Cardiac muscle cell (in vitro differentiated cells and primary cell): ENCODE results near the gene LRRC4C. TPM values are rescaled to one million over a fixed set of nuclear protein-coding genes. Genes with fewer than 3 reads are reported as not detected.

ENCODE experiments used
- DNase-seq, 2 donors: peaks; one replicate each; pipeline versions ENCODE4 v3.0.0 to v3.0.0-alpha.2; 2010 to 2017; ENCODE audit warnings: low read depth in 1 of 2, low spot score in 1 of 2
- H3K27ac ChIP-seq: fragments of 200-600 bp; sonication (generic); 2 replicates; pipeline ENCODE4 v1.5.1; 2016
- H3K27me3 ChIP-seq: fragments of 200-600 bp; sonication (generic); 2 replicates; pipeline ENCODE4 v1.6.0; 2016; ENCODE audit warnings: control low read depth
- H3K36me3 ChIP-seq: fragments of 200-600 bp; sonication (generic); 2 replicates; pipeline ENCODE4 v1.5.1; 2016; ENCODE audit warnings: control low read depth
- H3K4me1 ChIP-seq: fragments of 200-600 bp; sonication (generic); 2 replicates; pipeline ENCODE4 v1.8.1; 2017; ENCODE audit warnings: low read depth, mild to moderate bottlenecking, mixed run types
- H3K4me3 ChIP-seq: fragments of 200-600 bp; sonication (generic); 2 replicates; pipeline ENCODE4 v1.5.1; 2016; ENCODE audit warnings: mild to moderate bottlenecking
- H3K9me3 ChIP-seq: fragments of 200-600 bp; sonication (generic); 2 replicates; pipeline ENCODE4 v1.5.1; 2017; ENCODE audit warnings: low read depth, mild to moderate bottlenecking, control low read depth
- CTCF ChIP-seq: IDR thresholded peaks from 2 replicates; pipeline ENCODE4 v1.5.1; 2012; ENCODE audit warnings: low read depth, mild to moderate bottlenecking, low read length
- polyA plus RNA-seq: library from polyadenylated mRNA; unstranded; fragments of >200 nt; fragmentation: Nextera tagmentation; extraction: Ambion mirVana; gene quantifications from 2 replicates; pipeline ENCODE4 v1.2.1, GENCODE V29; 2016
- total RNA-seq: library from RNA; depleted of rRNA; stranded (reverse); fragments of >200 nt; gene quantifications from 2 replicates; pipeline ENCODE4 v1.2.3, GENCODE V29; 2016

The LRRC4C gene
- total and polyA plus RNA-seq, 2 experiments from 2014 or later: 0.66 to 0.77 TPM

GRCh38 chr11:41382927-41383326 lies 76.5 kb downstream of the LRRC4C start:
- TF ChIP-seq CTCF: no peak
- Histone ChIP-seq H3K9me3 (no peaks in the 10 kb centered on the region), H3K4me1 (no peaks in the 10 kb centered on the region), H3K4me3 (no peak overlapping the region), H3K36me3 (no peaks in the 10 kb centered on the region), H3K27me3 (no peaks in the 10 kb centered on the region), H3K27ac (no peak overlapping the region)
- DNase-seq: no peak

- Histone ChIP-seq H3K4me3 (no peak overlapping the region), H3K36me3 (no peaks in the 10 kb centered on the region), H3K9me3 (no peaks in the 10 kb centered on the region), H3K4me1 (no peaks in the 10 kb centered on the region), H3K27me3 (no peaks in the 10 kb centered on the region), H3K27ac (no peak overlapping the region)
- no peak for TF ChIP-seq CTCF
- DNase-seq: no peak
These were observed 80.4 kb downstream of the LRRC4C start for GRCh38 chr11:41379084-41379483.

GRCh38 chr11:41377709-41378394 lies 81.6 kb downstream of the LRRC4C start:
- no peak overlapping the region for H3K4me3 ChIP-seq
- no peaks in the 10 kb centered on the region for H3K27me3 ChIP-seq
- H3K9me3 ChIP-seq: no peaks in the 10 kb centered on the region
- no peak overlapping the region for H3K27ac ChIP-seq
- no peaks in the 10 kb centered on the region for H3K4me1 ChIP-seq
- no peak for DNase-seq
- H3K36me3 ChIP-seq: no peaks in the 10 kb centered on the region
- no peak for TF ChIP-seq CTCF

- Histone ChIP-seq H3K27me3 (no peaks in the 10 kb centered on the region), H3K27ac (no peak overlapping the region), H3K9me3 (no peaks in the 10 kb centered on the region), H3K36me3 (no peaks in the 10 kb centered on the region), H3K4me3 (no peak overlapping the region), H3K4me1 (no peaks in the 10 kb centered on the region)
- no peak for TF ChIP-seq CTCF
- DNase-seq: no peak
These were observed 107.6 kb downstream of the LRRC4C start for GRCh38 chr11:41351825-41352224.

- Histone ChIP-seq H3K4me1 (no peaks in the 10 kb centered on the region), H3K9me3 (no peaks in the 10 kb centered on the region), H3K27me3 (no peaks in the 10 kb centered on the region), H3K4me3 (no peak overlapping the region), H3K36me3 (no peaks in the 10 kb centered on the region), H3K27ac (no peak overlapping the region)
- DNase-seq: no peak
- TF ChIP-seq CTCF: no peak
These were observed 113.4 kb downstream of the LRRC4C start for GRCh38 chr11:41346042-41346441.
